Measurements from ENCODE around the gene TMEM44.

The TMEM44 gene

GRCh38 chr3:194671511-194671899 is 38.3 kb upstream of the TMEM44 start:
- Histone ChIP-seq H3K36me3 (no peaks in the 10 kb centered on the region; the same call in 1 of the 2 replicates), H3K4me3 (ENCODE audit: low read depth, low read length) (peak overlapping the region; percentile 94), H3K27ac (peak overlapping the region; percentile 97), H3K9me3 (ENCODE audit: severe bottlenecking) (no peaks in the 10 kb centered on the region), H3K27me3 (ENCODE audit: insufficient read depth, low read depth, severe bottlenecking) (no peaks in the 10 kb centered on the region)
- TF ChIP-seq CTCF (IDR thresholded peaks at IDR 0.05; ENCODE audit: low read depth, low read length): 0 out of 2 replicates have a peak, but pooled peaks have one; percentile 4
- DNase-seq: no peak

- Histone ChIP-seq H3K27ac (no peak overlapping the region), H3K27me3 (ENCODE audit: insufficient read depth, low read depth, severe bottlenecking) (no peaks in the 10 kb centered on the region), H3K9me3 (ENCODE audit: severe bottlenecking) (no peaks in the 10 kb centered on the region), H3K36me3 (peaks cover 5% of the 10 kb centered on the region; the same call in 1 of the 2 replicates), H3K4me3 (ENCODE audit: low read depth, low read length) (no peak overlapping the region)
- DNase-seq: no peak
- no peak for TF ChIP-seq CTCF (IDR thresholded peaks at IDR 0.05; ENCODE audit: low read depth, low read length)
Observed at GRCh38 chr3:194667363-194667762, 34.1 kb upstream of the TMEM44 start.

- H3K4me3 ChIP-seq (ENCODE audit: low read depth, low read length): no peak overlapping the region
- no peak for DNase-seq
- no peaks in the 10 kb centered on the region for H3K27me3 ChIP-seq (ENCODE audit: insufficient read depth, low read depth, severe bottlenecking)
- no peak for TF ChIP-seq CTCF (IDR thresholded peaks at IDR 0.05; ENCODE audit: low read depth, low read length)
- no peaks in the 10 kb centered on the region for H3K9me3 ChIP-seq (ENCODE audit: severe bottlenecking)
- H3K36me3 ChIP-seq: peaks cover 5% of the 10 kb centered on the region; the same call in 1 of the 2 replicates
- H3K27ac ChIP-seq: no peak overlapping the region
Observed at GRCh38 chr3:194664857-194665256, 31.6 kb upstream of the TMEM44 start.

GRCh38 chr3:194661946-194662345 is 28.7 kb upstream of the TMEM44 start:
- peak; percentile 36 for DNase-seq
- no peaks in the 10 kb centered on the region for H3K9me3 ChIP-seq (ENCODE audit: severe bottlenecking)
- H3K27me3 ChIP-seq (ENCODE audit: insufficient read depth, low read depth, severe bottlenecking): no peaks in the 10 kb centered on the region
- H3K4me3 ChIP-seq (ENCODE audit: low read depth, low read length): no peak overlapping the region
- H3K36me3 ChIP-seq: peaks cover 13% of the 10 kb centered on the region
- peak overlapping the region; percentile 87 for H3K27ac ChIP-seq
- TF ChIP-seq CTCF (IDR thresholded peaks at IDR 0.05; ENCODE audit: low read depth, low read length): no peak

GRCh38 chr3:194661374-194661773 is 28.2 kb upstream of the TMEM44 start:
- Histone ChIP-seq H3K27me3 (ENCODE audit: insufficient read depth, low read depth, severe bottlenecking) (no peaks in the 10 kb centered on the region), H3K4me3 (ENCODE audit: low read depth, low read length) (no peak overlapping the region), H3K9me3 (ENCODE audit: severe bottlenecking) (no peaks in the 10 kb centered on the region), H3K27ac (peak overlapping the region; percentile 87), H3K36me3 (peaks cover 13% of the 10 kb centered on the region)
- peak; percentile 56 for DNase-seq
- TF ChIP-seq CTCF (IDR thresholded peaks at IDR 0.05; ENCODE audit: low read depth, low read length): no peak

- H3K27ac ChIP-seq: no peak overlapping the region
- no peak for DNase-seq
- no peak overlapping the region for H3K4me3 ChIP-seq (ENCODE audit: low read depth, low read length)
- peaks cover 8% of the 10 kb centered on the region for H3K36me3 ChIP-seq
- H3K27me3 ChIP-seq (ENCODE audit: insufficient read depth, low read depth, severe bottlenecking): no peaks in the 10 kb centered on the region
- TF ChIP-seq CTCF (IDR thresholded peaks at IDR 0.05; ENCODE audit: low read depth, low read length): no peak
- H3K9me3 ChIP-seq (ENCODE audit: severe bottlenecking): no peaks in the 10 kb centered on the region
Observed at GRCh38 chr3:194659778-194660177, 26.6 kb upstream of the TMEM44 start.

All from WERI-Rb-1 (cell line).